ENCODE measurements around the gene PTTG1. TPM values are rescaled to one million over a fixed set of nuclear protein-coding genes. Genes with fewer than 3 reads are reported as not detected.

PTTG1 gene
- total and polyA plus RNA-seq, 9 of the 15 experiments (the other 6 are each of a cell fraction or from before 2014, with no cell fraction given), result 193 to 1,088 (median 349) TPM

- TF ChIP-seq GTF2B (IDR thresholded peaks at IDR 0.05; ENCODE audit: extremely low read depth, insufficient read length) (no peak), KDM4B (IDR thresholded peaks at IDR 0.05; ENCODE audit: borderline replicate concordance in 2 of 2, low read depth in 1 of 2) (no peak), SREBF1 (IDR thresholded peaks at IDR 0.05; ENCODE audit: borderline replicate concordance, low read depth, low read length) (no peak), ZNF184 (CRISPR knock-in tag; IDR thresholded peaks at IDR 0.05) (no peak), BHLHE40 (IDR thresholded peaks at IDR 0.05; ENCODE audit: low read length) (peak; percentile 73), DACH1 (IDR thresholded peaks at IDR 0.05; ENCODE audit: partially characterized antibody) (no peak), DDX20 (tag; IDR thresholded peaks at IDR 0.05; ENCODE audit: low read depth) (no peak), DEAF1 (CRISPR knock-in tag; IDR thresholded peaks at IDR 0.05) (no peak), NFATC3 (IDR thresholded peaks at IDR 0.05) (no peak), RBM17 (IDR thresholded peaks at IDR 0.05; ENCODE audit: borderline replicate concordance, low read depth, low read length) (no peak), PTTG1 (tag; IDR thresholded peaks at IDR 0.05; ENCODE audit: low read depth) (no peak), SIN3A (IDR thresholded peaks at IDR 0.05; ENCODE audit: borderline replicate concordance in 2 of 2, control insufficient read depth in 1 of 2, low read depth in 2 of 2, low read length in 2 of 2) (peak in 1 of 2 experiments; percentile 63; a peak in 1 of 4 replicates), JUNB (CRISPR knock-in tag; conservative IDR thresholded peaks at IDR 0.05) (no peak), BCOR (IDR thresholded peaks at IDR 0.05) (0 out of 2 replicates have a peak, but pooled peaks have one; percentile 20), FUS (optimal IDR thresholded peaks at IDR 0.05; ENCODE audit: low read depth, low read length) (no peak), TEAD2 (tag; IDR thresholded peaks at IDR 0.05) (no peak), EZH2 (IDR thresholded peaks at IDR 0.05; ENCODE audit: borderline replicate concordance, low read depth, low read length) (no peak), SOX6 (IDR thresholded peaks at IDR 0.05) (no peak), ZBTB1 (CRISPR knock-in tag; IDR thresholded peaks at IDR 0.05; ENCODE audit: borderline replicate concordance, low read depth) (peak; percentile 95), SIN3B (IDR thresholded peaks at IDR 0.05; ENCODE audit: low read depth) (no peak), ID3 (CRISPR knock-in tag; IDR thresholded peaks at IDR 0.05) (no peak), ID3 (tag; IDR thresholded peaks at IDR 0.05) (no peak), NELFE (IDR thresholded peaks at IDR 0.05; ENCODE audit: insufficient read depth, insufficient read length) (no peak), GATAD2B (IDR thresholded peaks at IDR 0.05; ENCODE audit: borderline replicate concordance) (no peak), LCOR (CRISPR knock-in tag; IDR thresholded peaks at IDR 0.05) (peak; percentile 71; the same call in 1 of the 2 replicates), ZNF778 (CRISPR knock-in tag; IDR thresholded peaks at IDR 0.05) (no peak), ZNF23 (CRISPR knock-in tag; IDR thresholded peaks at IDR 0.05) (no peak), MEF2D (tag; conservative IDR thresholded peaks at IDR 0.05; ENCODE audit: low read depth) (no peak), XRCC5 (IDR thresholded peaks at IDR 0.05; ENCODE audit: low read depth, low read length) (no peak)
These were observed at the start of gene PTTG1 (continued) for GRCh38 chr5:160421625-160422258.

Data from K562 (cell line).